ENCODE measurements around the gene GP1BB. TPM values are rescaled to one million over a fixed set of nuclear protein-coding genes. Genes with fewer than 3 reads are reported as not detected.
A peak's percentile ranks its signal among the peaks of the same experiment; 100 is the strongest.

GP1BB gene
- total and polyA plus RNA-seq, 10 of the 15 experiments (the other 5 are each of a cell fraction or from before 2014, with no cell fraction given), result 0.05 to 0.28 (median 0.28) TPM; not detected in 7

- no peak overlapping the region; the same call in 1 of the 2 replicates for H3K4me3 ChIP-seq
- 34% methylated on average over 12 of the region's 16 CpGs for WGBS (ENCODE audit: insufficient coverage, insufficient replicate concordance, low lambda C conversion rate, missing lambda C conversion rate)
- H2AFZ ChIP-seq (ENCODE audit: control insufficient read depth, low read depth, low read length), result no peak overlapping the region
- intact Hi-C loops (cut with micrococcal nuclease; ENCODE audit: unreplicated experiment), result no loop called here
- H3K36me3 ChIP-seq (ENCODE audit: control insufficient read depth in 2 of 2, insufficient read depth in 2 of 2, low read length in 1 of 2), result no peaks in the 10 kb centered on the region
- peaks cover 6% of the 10 kb centered on the region for H3K4me1 ChIP-seq (ENCODE audit: control insufficient read depth, insufficient read depth, low read length)
- H3K27ac ChIP-seq (ENCODE audit: control insufficient read depth, insufficient read depth), result no peak overlapping the region
- DNase-seq (ENCODE audit: low read depth, low spot score) (no peak), FAIRE-seq (no peak), ATAC-seq (peak; percentile 76)
- H3K9me3 ChIP-seq (replicated peaks; ENCODE audit: control insufficient read depth, insufficient read depth, low read length), result no peaks in the 10 kb centered on the region
- ChIA-PET RAD21 (ENCODE audit: unreplicated experiment) (interaction anchor here (1.0 to 1.2 kb wide), 3 partner anchors 16 to 154 kb away, joined by 6 to 12 read pairs (median 7); no protein-coding TSS in a partner anchor), CTCF (interaction anchor here (0.5 to 2.2 kb wide), 5 partner anchors 16 to 153 kb away, joined by 3 to 7 read pairs (median 6); no protein-coding TSS in a partner anchor), POLR2A (no interaction called here), SMC1A (ENCODE audit: uncharacterized antibody, unreplicated experiment) (no interaction called here)
- H3K9ac ChIP-seq (ENCODE audit: control insufficient read depth, insufficient read depth, low read length), result no peak overlapping the region
- TF ChIP-seq SPI1 (IDR thresholded peaks at IDR 0.05; ENCODE audit: borderline replicate concordance, insufficient read depth, low read depth, low read length) (0 out of 2 replicates have a peak, but pooled peaks have one; percentile 10), JUNB (IDR thresholded peaks at IDR 0.05) (no peak)
- peak overlapping the region; percentile 65; the same call in 1 of the 2 replicates for H3K4me2 ChIP-seq (ENCODE audit: control insufficient read depth, insufficient read depth)
- peaks cover 24 to 25% of the 10 kb centered on the region in 2 experiments for H3K27me3 ChIP-seq (replicated peaks in 1 of 2; ENCODE audit: control insufficient read depth in 2 of 2, insufficient read depth in 2 of 2, low read length in 1 of 2)
- H4K20me1 ChIP-seq (ENCODE audit: control insufficient read depth, insufficient read depth), result peaks cover 4% of the 10 kb centered on the region
- in situ Hi-C loops (cut with MboI), result no loop called here
- no TSS peak for BruUV-seq (replicated peaks)
- H3K79me2 ChIP-seq (ENCODE audit: control insufficient read depth, insufficient read depth, low read length), result no peaks in the 10 kb centered on the region
These were observed 34.0 kb downstream of the GP1BB start for GRCh38 chr22:19757140-19757984.

- no TSS peak for BruUV-seq (replicated peaks)
- 53% methylated on average over 42 of the region's 43 CpGs for WGBS (ENCODE audit: insufficient coverage, insufficient replicate concordance, low lambda C conversion rate, missing lambda C conversion rate)
- peaks cover 6% of the 10 kb centered on the region for H3K4me1 ChIP-seq (ENCODE audit: control insufficient read depth, insufficient read depth, low read length)
- RAD21 ChIA-PET (ENCODE audit: unreplicated experiment), result no interaction called here
- intact Hi-C loops (cut with micrococcal nuclease; ENCODE audit: unreplicated experiment), result no loop called here
- H4K20me1 ChIP-seq (ENCODE audit: control insufficient read depth, insufficient read depth), result no peaks in the 10 kb centered on the region; the same call in 1 of the 2 replicates
- POLR2A ChIA-PET, result no interaction called here
- H3K4me2 ChIP-seq (ENCODE audit: control insufficient read depth, insufficient read depth), result no peak overlapping the region
- ATAC-seq, result no peak
- no peak for FAIRE-seq
- no peak overlapping the region for H3K4me3 ChIP-seq
- H2AFZ ChIP-seq (ENCODE audit: control insufficient read depth, low read depth, low read length), result no peak overlapping the region
- H3K79me2 ChIP-seq (ENCODE audit: control insufficient read depth, insufficient read depth, low read length), result no peaks in the 10 kb centered on the region
- H3K27ac ChIP-seq (ENCODE audit: control insufficient read depth, insufficient read depth), result no peak overlapping the region
- CTCF ChIA-PET, result interaction anchor here (0.5 to 2.2 kb wide), 2 partner anchors 98 to 153 kb away, joined by 3 to 7 read pairs; no protein-coding TSS in a partner anchor
- SMC1A ChIA-PET (ENCODE audit: uncharacterized antibody, unreplicated experiment), result no interaction called here
- peaks cover 20 to 28% of the 10 kb centered on the region in 2 experiments for H3K27me3 ChIP-seq (replicated peaks in 1 of 2; ENCODE audit: control insufficient read depth in 2 of 2, insufficient read depth in 2 of 2, low read length in 1 of 2)
- TF ChIP-seq KAT2A (conservative IDR thresholded peaks at IDR 0.05; ENCODE audit: control insufficient read depth, low read depth, low read length) (no peak), POU2F2 (IDR thresholded peaks at IDR 0.05; ENCODE audit: borderline replicate concordance, low read depth, low read length) (no peak), SIX5 (IDR thresholded peaks at IDR 0.05; ENCODE audit: low read depth, low read length, severe bottlenecking) (no peak), ZSCAN29 (IDR thresholded peaks at IDR 0.05) (no peak), RB1 (IDR thresholded peaks at IDR 0.05; ENCODE audit: borderline replicate concordance) (no peak), ZBTB33 (IDR thresholded peaks at IDR 0.05) (no peak)
- H3K9me3 ChIP-seq (replicated peaks; ENCODE audit: control insufficient read depth, insufficient read depth, low read length), result no peaks in the 10 kb centered on the region
- H3K36me3 ChIP-seq (ENCODE audit: control insufficient read depth in 2 of 2, insufficient read depth in 2 of 2, low read length in 1 of 2), result no peaks in the 10 kb centered on the region
- DNase-seq (ENCODE audit: low read depth, low spot score), result no peak
- in situ Hi-C loops (cut with MboI), result no loop called here
- H3K9ac ChIP-seq (ENCODE audit: control insufficient read depth, insufficient read depth, low read length), result no peak overlapping the region
These were observed 34.9 kb downstream of the GP1BB start for GRCh38 chr22:19757985-19758895.
